Ascending aorta (tissue), 2 donors: ENCODE measurements around the gene OPA3. TPM values are rescaled to one million over a fixed set of nuclear protein-coding genes. Genes with fewer than 3 reads are reported as not detected.

Source experiments
- DNase-seq, 2 donors: peaks; one replicate each; pipeline ENCODE4 v3.0.0-alpha.2; 2019; ENCODE audit warnings: low spot score in 2 of 2
- H3K27ac ChIP-seq, 2 donors: fragments of 200-600 bp; sonication (generic); one replicate each; pipeline ENCODE4 v1.5.1; 2016 to 2017; ENCODE audit warnings: mild to moderate bottlenecking in 1 of 2
- H3K27me3 ChIP-seq: fragments of 200-600 bp; sonication (generic); one replicate; pipeline ENCODE4 v1.5.1; 2017
- H3K36me3 ChIP-seq, 2 donors: fragments of 200-600 bp; sonication (generic); one replicate each; pipeline ENCODE4 v1.5.1; 2016
- H3K4me1 ChIP-seq, 2 donors: fragments of 200-600 bp; sonication (generic); one replicate each; pipeline ENCODE4 v1.5.1; 2016 to 2017; ENCODE audit warnings: mild to moderate bottlenecking in 1 of 2
- H3K4me3 ChIP-seq, 2 donors: fragments of 200-600 bp; sonication (generic); one replicate each; pipeline ENCODE4 v1.5.1; 2016 to 2017; ENCODE audit warnings: mild to moderate bottlenecking in 1 of 2
- H3K9me3 ChIP-seq, 2 donors: fragments of 200-600 bp; sonication (generic); one replicate each; pipeline ENCODE4 v1.5.1; 2016
- CTCF ChIP-seq, 3 experiments: fragments of 200-600 bp in 2 of 3; fragments of 450-650 bp in 1 of 3; sonication (generic) in 2 of 3; IDR thresholded peaks; one replicate each; pipeline ENCODE4 v1.5.1; 2016 to 2019; ENCODE audit warnings: antibody characterized with exemption in 3 of 3, mild to moderate bottlenecking in 1 of 3, moderate library complexity in 1 of 3
- intact Hi-C: fragments of 100-400 bp; cut with DNase I; formaldehyde crosslinking; loops from one replicate; pipeline ENCODE4 v1.15.1; 2023
- total RNA-seq: library from RNA; depleted of rRNA; stranded (reverse); fragments of >200 nt; gene quantifications from one replicate; pipeline ENCODE4 v1.1.0, GENCODE V29; 2016

The OPA3 gene
- total RNA-seq, 1 donor from 2014 or later, result 4.5 TPM

- TF ChIP-seq CTCF (IDR thresholded peaks at IDR 0.05), result no peak
- intact Hi-C loops, result no loop called here
- H3K4me3 ChIP-seq, result peak overlapping the region; percentile 14 to 36
- peaks cover 0 to 8% of the 10 kb centered on the region in 2 donors for H3K4me1 ChIP-seq
- H3K27me3 ChIP-seq, result peaks cover 2% of the 10 kb centered on the region
- H3K36me3 ChIP-seq, result peaks cover 16 to 28% of the 10 kb centered on the region in 2 donors
- no peak for DNase-seq
- H3K27ac ChIP-seq, result no peak overlapping the region
- H3K9me3 ChIP-seq, result no peaks in the 10 kb centered on the region
These were observed 55.2 kb downstream of the OPA3 start for GRCh38 chr19:45529420-45529785.

- TF ChIP-seq CTCF (IDR thresholded peaks at IDR 0.05), result no peak
- intact Hi-C loops, result no loop called here
- Histone ChIP-seq H3K27ac (no peak overlapping the region), H3K36me3 (peaks cover 21 to 33% of the 10 kb centered on the region in 2 donors), H3K4me3 (peak overlapping the region; percentile 14 to 36), H3K4me1 (peaks cover 0 to 11% of the 10 kb centered on the region in 2 donors), H3K9me3 (no peaks in the 10 kb centered on the region), H3K27me3 (peaks cover 2% of the 10 kb centered on the region)
- no peak for DNase-seq
These were observed 55.7 kb downstream of the OPA3 start for GRCh38 chr19:45528744-45529419.

- intact Hi-C loops, result no loop called here
- no peak for TF ChIP-seq CTCF (IDR thresholded peaks at IDR 0.05)
- H3K9me3 ChIP-seq, result no peaks in the 10 kb centered on the region
- peaks cover 0 to 12% of the 10 kb centered on the region in 2 donors for H3K4me1 ChIP-seq
- peak overlapping the region; percentile 14 to 36 for H3K4me3 ChIP-seq
- peaks cover 2% of the 10 kb centered on the region for H3K27me3 ChIP-seq
- H3K27ac ChIP-seq, result no peak overlapping the region
- DNase-seq, result no peak
- H3K36me3 ChIP-seq, result peaks cover 21 to 39% of the 10 kb centered on the region in 2 donors
These were observed 56.4 kb downstream of the OPA3 start for GRCh38 chr19:45528149-45528743.

GRCh38 chr19:45527731-45528130, 56.9 kb downstream of the OPA3 start:
- DNase-seq, result no peak
- H3K4me3 ChIP-seq, result no peak overlapping the region
- peaks cover 2% of the 10 kb centered on the region for H3K27me3 ChIP-seq
- no peaks in the 10 kb centered on the region for H3K9me3 ChIP-seq
- no peak for TF ChIP-seq CTCF (IDR thresholded peaks at IDR 0.05)
- H3K27ac ChIP-seq, result no peak overlapping the region
- peaks cover 0 to 12% of the 10 kb centered on the region in 2 donors for H3K4me1 ChIP-seq
- intact Hi-C loops, result no loop called here
- H3K36me3 ChIP-seq, result peaks cover 22 to 44% of the 10 kb centered on the region in 2 donors

GRCh38 chr19:45526971-45527370, 57.6 kb downstream of the OPA3 start:
- Histone ChIP-seq H3K27ac (no peak overlapping the region), H3K4me3 (no peak overlapping the region), H3K4me1 (peaks cover 0 to 12% of the 10 kb centered on the region in 2 donors), H3K27me3 (peaks cover 2% of the 10 kb centered on the region), H3K36me3 (peaks cover 29 to 52% of the 10 kb centered on the region in 2 donors), H3K9me3 (no peaks in the 10 kb centered on the region)
- intact Hi-C loops, result no loop called here
- no peak for TF ChIP-seq CTCF (IDR thresholded peaks at IDR 0.05)
- no peak for DNase-seq
